GM18505 (cell line): Measurements from ENCODE around the gene PNO1.
A peak's percentile ranks its signal among the peaks of the same experiment; 100 is the strongest.

Experiments used
- ATAC-seq: cut with Tn5 transposase; IDR thresholded peaks from one replicate; pipeline ENCODE4 v1.9.1; 2021; ENCODE audit not compliant: unreplicated experiment
- POLR2A ChIP-seq: IDR thresholded peaks from 4 replicates; pipeline ENCODE4 v1.6.1; 2011; ENCODE audit warnings: borderline replicate concordance; ENCODE audit not compliant: insufficient read depth, insufficient read length; ENCODE audit errors: extremely low read depth

Gene PNO1

DNA sequence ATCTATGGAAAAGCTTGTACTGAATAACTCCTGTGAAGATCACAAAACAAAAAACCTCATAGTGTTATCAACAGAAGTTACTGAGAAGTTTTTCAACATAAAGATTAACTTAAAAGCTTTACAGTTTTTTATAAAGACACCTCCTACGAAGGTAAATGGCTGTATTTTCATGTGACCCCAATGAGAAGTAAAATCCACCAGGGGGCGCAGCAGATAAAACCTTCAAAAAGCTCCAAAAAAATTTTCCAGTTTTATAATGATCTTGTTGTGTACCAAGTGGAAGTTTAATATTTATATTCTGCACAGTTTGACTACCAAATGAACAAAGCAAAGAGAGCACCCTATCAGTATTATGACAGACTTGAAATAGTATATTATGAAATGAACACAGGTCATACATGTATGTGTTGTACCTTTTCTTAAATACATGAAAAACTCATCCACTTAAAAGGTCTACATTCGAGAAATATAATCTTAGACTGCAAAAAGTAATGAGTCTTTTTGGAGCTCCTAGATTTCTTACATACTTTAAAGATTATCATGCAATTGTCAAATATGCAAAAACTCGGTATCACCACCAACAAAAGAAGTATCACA is 38.5 kb downstream of the PNO1 start:
- no peak for ATAC-seq
- no peak for TF ChIP-seq POLR2A

- ATAC-seq, result no peak
- TF ChIP-seq POLR2A, result no peak
These were observed 42.6 kb downstream of the PNO1 start for GRCh38 chr2:68200157-68200787.

- ATAC-seq, result peak; percentile 88
- no peak for TF ChIP-seq POLR2A
These were observed 45.9 kb downstream of the PNO1 start for GRCh38 chr2:68203587-68203986.

- TF ChIP-seq POLR2A, result no peak
- ATAC-seq, result no peak
These were observed 49.1 kb downstream of the PNO1 start for GRCh38 chr2:68206793-68207192.

DNA sequence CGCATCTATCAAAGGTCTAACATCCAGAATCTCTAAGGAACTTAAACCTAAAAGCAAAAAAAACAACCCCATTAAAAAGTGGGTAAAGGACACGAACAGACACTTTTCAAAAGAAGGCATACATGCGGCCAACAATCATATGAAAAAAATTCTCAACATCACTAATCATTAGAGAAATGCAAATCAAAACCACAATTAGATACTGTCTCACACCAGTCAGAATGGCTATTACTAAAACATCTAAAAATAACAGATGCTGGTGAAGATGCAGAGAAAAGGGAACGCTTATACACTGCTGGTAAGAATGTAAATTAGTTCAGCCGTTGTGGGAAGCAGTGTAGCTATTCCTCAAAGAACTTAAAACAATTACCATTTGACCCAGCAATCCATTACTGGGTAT is 56.7 kb downstream of the PNO1 start:
- no peak for TF ChIP-seq POLR2A
- ATAC-seq, result peak; percentile 68

GRCh38 chr2:68216454-68217310 is 59.0 kb downstream of the PNO1 start:
- ATAC-seq, result no peak
- no peak for TF ChIP-seq POLR2A

GRCh38 chr2:68217729-68218128 is 60.0 kb downstream of the PNO1 start:
- ATAC-seq, result no peak
- TF ChIP-seq POLR2A, result no peak

DNA sequence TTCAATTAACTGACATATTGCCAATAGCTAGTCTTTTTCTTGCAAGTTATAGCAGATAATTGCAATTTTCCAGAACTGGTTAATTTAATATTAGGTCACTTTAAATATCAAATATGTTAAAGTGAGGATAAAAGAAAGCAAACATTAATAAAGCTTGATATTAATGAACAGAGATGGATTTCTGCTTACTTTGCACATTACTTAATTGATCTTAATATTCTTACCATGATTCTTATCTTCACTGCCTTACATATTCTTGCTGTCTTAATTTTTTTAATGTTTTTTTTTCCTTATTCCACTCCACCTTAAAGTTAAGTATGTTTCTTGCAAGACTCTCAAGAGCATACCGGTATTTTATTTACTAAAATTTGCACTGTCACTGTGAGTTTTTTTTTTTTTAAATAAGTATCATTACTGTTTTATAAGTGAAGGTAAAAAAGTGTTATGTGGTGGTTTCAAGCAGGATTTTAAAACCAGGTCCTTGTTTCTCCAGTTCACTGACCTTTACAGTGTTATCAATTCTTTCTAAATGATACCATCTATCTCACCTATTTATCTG is 60.7 kb downstream of the PNO1 start:
- no peak for ATAC-seq
- no peak for TF ChIP-seq POLR2A

DNA sequence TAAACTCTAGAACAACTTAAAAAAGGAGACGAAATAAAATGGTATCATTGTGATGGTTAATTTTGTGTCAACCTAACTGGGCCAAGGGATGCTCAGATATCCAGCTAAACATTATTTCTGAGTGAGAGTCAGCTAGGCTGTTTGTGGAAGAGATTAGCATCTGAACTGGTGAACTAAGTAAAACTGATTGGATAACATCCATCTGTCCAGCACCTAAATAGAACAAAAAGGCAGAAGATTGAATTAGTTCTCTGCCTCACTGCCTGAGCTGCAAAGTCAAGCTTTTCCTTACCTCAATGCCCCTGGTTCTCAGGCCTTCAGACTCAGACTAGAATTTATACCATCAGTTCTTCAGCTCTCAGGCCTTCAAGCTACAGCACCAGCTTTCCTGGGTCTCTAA is 64.6 kb downstream of the PNO1 start:
- no peak for TF ChIP-seq POLR2A
- no peak for ATAC-seq

- no peak for TF ChIP-seq POLR2A
- ATAC-seq, result no peak
These were observed 65.7 kb downstream of the PNO1 start for GRCh38 chr2:68223419-68223818.

GRCh38 chr2:68225119-68225632 is 67.5 kb downstream of the PNO1 start:
- ATAC-seq, result no peak

More at GRCh38 chr2:68225119-68225632, 67.5 kb downstream of the PNO1 start:
- no peak for TF ChIP-seq POLR2A
